A549 (cell line): Measurements from ENCODE around the gene ZNF256. TPM values are rescaled to one million over a fixed set of nuclear protein-coding genes. Genes with fewer than 3 reads are reported as not detected.
A peak's percentile ranks its signal among the peaks of the same experiment; 100 is the strongest.

Experiments used
- ATAC-seq, 2 experiments: fragments of 200-7000 bp in 1 of 2; fragments of >200 bp in 1 of 2; cut with Nextera tagmentation in 1 of 2; cut with Tn5 transposase in 1 of 2; 3 replicates each; pipeline versions ENCODE4 v1.8.0 to v1.9.1; 2018 to 2020; ENCODE audit warnings: mild to moderate bottlenecking in 1 of 2, moderate library complexity in 1 of 2
- CTCF ChIA-PET: fragments of 300-600 bp; sonication (Branson Sonifier 250); formaldehyde crosslinking; extraction: SDS; loops from one replicate; lab custom pipeline; 2021; ENCODE audit warnings: antibody characterized with exemption, inconsistent platforms; lab: Yijun Ruan, JAX
- POLR2A ChIA-PET: fragments of 350-600 bp; formaldehyde crosslinking; extraction: SDS; loops from one replicate; lab custom pipeline; 2021; ENCODE audit warnings: antibody characterized with exemption, inconsistent platforms; lab: Yijun Ruan, JAX
- DNase-seq, 2 experiments: peaks; one replicate each; pipeline versions ENCODE4 v3.0.0 to v3.0.0-alpha.2; 2011 to 2016; ENCODE audit warnings: low read depth in 1 of 2, low spot score in 1 of 2
- FAIRE-seq: peaks from 2 replicates; lab custom pipeline; 2011; peaks lifted over from hg19 to GRCh38; lab: Jason Lieb, UNC
- H3K27ac ChIP-seq, 2 experiments: fragments of >200 bp; sonication (Bioruptor Twin); formaldehyde crosslinking; 3 replicates each; pipeline ENCODE4 v1.5.1; 2016 to 2017
- H3K4me1 ChIP-seq: fragments of >200 bp; sonication (Bioruptor Twin); formaldehyde crosslinking; 3 replicates; pipeline ENCODE4 v1.6.1; 2016
- H3K4me2 ChIP-seq: fragments of >200 bp; sonication (Bioruptor Twin); formaldehyde crosslinking; 3 replicates; pipeline ENCODE4 v1.6.1; 2016
- H3K4me3 ChIP-seq: fragments of >200 bp; sonication (Bioruptor Twin); formaldehyde crosslinking; 3 replicates; pipeline ENCODE4 v1.5.1; 2016
- H3K9me3 ChIP-seq: fragments of >200 bp; sonication (Bioruptor Twin); formaldehyde crosslinking; 3 replicates; pipeline ENCODE4 v1.6.1; 2016
- BHLHE40 ChIP-seq: IDR thresholded peaks from 2 replicates; pipeline ENCODE4 v1.6.1; 2012; ENCODE audit warnings: low read depth, low read length, inconsistent platforms
- CHD2 ChIP-seq: fragments of 150-350 bp; IDR thresholded peaks from 2 replicates; pipeline ENCODE4 v1.6.1; 2014; ENCODE audit warnings: low read length; ENCODE audit not compliant: partially characterized antibody
- EP300 ChIP-seq, 2 experiments: fragments of >200 bp; sonication (Bioruptor Twin); formaldehyde crosslinking; IDR thresholded peaks; 2 replicates in 1 of 2; 3 replicates in 1 of 2; pipeline ENCODE4 v1.6.1; 2016 to 2017
- FOSB ChIP-seq: fragments of 250-450 bp; sonication (Bioruptor Pico); IDR thresholded peaks from 2 replicates; pipeline ENCODE4 v1.5.0; 2020; ENCODE audit warnings: mild to moderate bottlenecking, moderate library complexity
- FOSL2 ChIP-seq, 2 experiments: fragments of 450-650 bp in 1 of 2; fragments of >200 bp in 1 of 2; sonication (Bioruptor Twin) in 1 of 2; formaldehyde crosslinking; IDR thresholded peaks; 2 replicates each; pipeline versions ENCODE4 v1.5.0 to v1.6.1; 2016 to 2020; ENCODE audit warnings: mild to moderate bottlenecking in 1 of 2, moderate library complexity in 1 of 2
- FOXS1 ChIP-seq: fragments of 250-450 bp; sonication (Bioruptor Pico); IDR thresholded peaks from 2 replicates; pipeline ENCODE4 v1.5.0; 2020; ENCODE audit warnings: mild to moderate bottlenecking, moderate library complexity
- HDAC2 ChIP-seq: fragments of 200-600 bp; sonication (generic); IDR thresholded peaks from 2 replicates; pipeline ENCODE4 v1.6.1; 2016
- HEYL ChIP-seq: fragments of 250-450 bp; sonication (Bioruptor Pico); IDR thresholded peaks from 2 replicates; pipeline ENCODE4 v1.8.0; 2021; ENCODE audit warnings: mild to moderate bottlenecking, moderate library complexity
- JUN ChIP-seq, 2 experiments: fragments of >200 bp; sonication (Bioruptor Twin); formaldehyde crosslinking; IDR thresholded peaks; 2 replicates in 1 of 2; 3 replicates in 1 of 2; pipeline ENCODE4 v1.6.1; 2016 to 2017
- NFE2L2 ChIP-seq: fragments of 150-350 bp; conservative IDR thresholded peaks from 2 replicates; pipeline ENCODE4 v1.6.1; 2014; ENCODE audit warnings: low read length
- PHF8 ChIP-seq: fragments of 200-600 bp; sonication (generic); IDR thresholded peaks from 2 replicates; pipeline ENCODE4 v1.6.1; 2016; ENCODE audit warnings: low read depth, mild to moderate bottlenecking, antibody characterized with exemption, moderate library complexity, borderline replicate concordance
- RCOR1 ChIP-seq: fragments of 150-350 bp; IDR thresholded peaks from 2 replicates; pipeline ENCODE4 v1.6.1; 2014; ENCODE audit warnings: antibody characterized with exemption, low read length, low read depth
- SREBF2 ChIP-seq: fragments of 450-650 bp; IDR thresholded peaks from 2 replicates; pipeline ENCODE4 v1.6.1; 2014; ENCODE audit warnings: mild to moderate bottlenecking, moderate library complexity
- ZC3H11A ChIP-seq: fragments of 450-650 bp; IDR thresholded peaks from 2 replicates; pipeline ENCODE4 v1.6.1; 2014; ENCODE audit warnings: antibody characterized with exemption, mild to moderate bottlenecking
- WGBS: methylation state at CpG from one replicate; pipeline ENCODE4 v1.1.6; 2017; ENCODE audit errors: missing lambda C conversion rate; 5-methylcytosine and 5-hydroxymethylcytosine counted together
- polyA plus RNA-seq, 4 experiments: library from polyadenylated mRNA; depleted of rRNA in 3 of 4; stranded (reverse); fragments of >200 nt; fragmentation: RNase III in 1 of 4; extraction: RNeasy Plus Mini Kit Qiagen cat#74134 plus additional on column Dnase treatment in 1 of 4; gene quantifications; 2 replicates in 3 of 4; 3 replicates in 1 of 4; pipeline ENCODE4 v1.2.3, GENCODE V29; 2011 to 2017
- TF ChIP-seq, protein P1 (sequence below): fragments of 450-650 bp; IDR thresholded peaks from 2 replicates; pipeline ENCODE4 v1.6.1; 2014; ENCODE audit warnings: antibody characterized with exemption
- TF ChIP-seq, protein P2 (sequence below): IDR thresholded peaks from 2 replicates; pipeline ENCODE4 v1.6.1; 2012
- TF ChIP-seq, protein P3 (sequence below): IDR thresholded peaks from 2 replicates; pipeline ENCODE4 v1.6.1; 2012
- TF ChIP-seq, protein P4 (sequence below): fragments of 250-450 bp; sonication (Bioruptor Pico); IDR thresholded peaks from 2 replicates; pipeline ENCODE4 v1.5.0; 2021; ENCODE audit warnings: mild to moderate bottlenecking, moderate library complexity, borderline replicate concordance

Gene ZNF256
- polyA plus RNA-seq, 2 of the 4 experiments (the other 2 are of a cell fraction): 1.4 to 2.9 TPM

DNA sequence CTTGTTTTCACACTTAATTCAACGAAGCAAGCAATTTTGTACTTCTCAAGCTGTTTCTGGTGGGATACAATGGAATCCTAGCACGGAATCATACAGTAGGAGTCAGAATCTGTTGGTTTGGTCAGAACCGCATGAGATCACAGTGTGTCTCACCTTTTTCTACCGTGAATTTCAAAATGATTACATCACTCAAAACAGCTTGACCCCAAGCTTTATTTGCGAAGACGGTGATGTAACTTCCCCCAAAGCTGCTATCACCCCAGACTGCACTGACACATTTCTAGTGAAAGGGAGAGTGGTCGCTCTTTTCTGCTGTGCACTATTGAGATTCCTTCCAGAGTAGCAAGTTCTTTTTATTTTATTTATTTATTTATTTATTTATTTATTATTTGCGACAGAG, 17.3 kb upstream of the ZNF256 start:
- CTCF ChIA-PET: interaction anchor here (0.6 kb wide), 1 partner anchor 127 kb away, joined by 4 read pairs; no protein-coding TSS in a partner anchor
- Histone ChIP-seq H3K27ac (no peak overlapping the region), H3K9me3 (peaks cover 76% of the 10 kb centered on the region), H3K4me1 (no peaks in the 10 kb centered on the region), H3K4me2 (no peak overlapping the region)
- WGBS: 54% methylated on average over 8 of the region's 8 CpGs
- POLR2A ChIA-PET: no interaction called here
- no peak for DNase-seq
- no peak for FAIRE-seq
- ATAC-seq: no peak
- TF ChIP-seq, protein P1, sequence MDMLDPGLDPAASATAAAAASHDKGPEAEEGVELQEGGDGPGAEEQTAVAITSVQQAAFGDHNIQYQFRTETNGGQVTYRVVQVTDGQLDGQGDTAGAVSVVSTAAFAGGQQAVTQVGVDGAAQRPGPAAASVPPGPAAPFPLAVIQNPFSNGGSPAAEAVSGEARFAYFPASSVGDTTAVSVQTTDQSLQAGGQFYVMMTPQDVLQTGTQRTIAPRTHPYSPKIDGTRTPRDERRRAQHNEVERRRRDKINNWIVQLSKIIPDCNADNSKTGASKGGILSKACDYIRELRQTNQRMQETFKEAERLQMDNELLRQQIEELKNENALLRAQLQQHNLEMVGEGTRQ: no peak
- TF ChIP-seq SREBF2: no peak
- TF ChIP-seq ZC3H11A: peak; percentile 8; the same call in 1 of the 2 replicates
- no peak for TF ChIP-seq HEYL (CRISPR knock-in tag)
- TF ChIP-seq, all 56 proteins: peak for 1
- H3K4me3 ChIP-seq: no peak overlapping the region

DNA sequence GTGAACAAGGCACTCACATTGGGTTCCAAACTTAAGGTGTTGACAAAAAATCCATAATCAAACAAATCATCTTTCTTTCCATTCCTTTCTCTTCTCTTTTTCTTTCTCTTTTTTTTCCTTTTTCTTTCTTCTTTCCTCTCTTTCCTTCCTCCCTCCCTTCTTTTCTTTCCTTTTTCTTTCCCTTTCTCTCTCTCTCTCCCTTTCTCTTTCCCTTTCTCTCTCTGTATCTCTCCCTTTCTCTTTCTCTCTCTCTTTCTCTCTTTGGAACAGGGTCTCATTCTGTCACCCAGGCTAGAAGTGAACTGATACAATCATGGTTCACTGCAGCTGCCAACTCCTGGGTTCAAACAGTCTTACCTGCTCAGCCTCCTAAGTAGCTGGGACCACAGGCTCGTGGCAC, 14.3 kb upstream of the ZNF256 start:
- DNase-seq: no peak
- CTCF ChIA-PET: interaction anchor here (0.6 to 0.9 kb wide), 3 partner anchors 17 to 451 kb away, joined by 3 to 4 read pairs (median 3); partner anchors contain the start of gene ZNF211
- 0% methylated on average over 1 of the region's 1 CpG for WGBS
- H3K4me1 ChIP-seq: no peaks in the 10 kb centered on the region
- TF ChIP-seq FOSL2 (IDR thresholded peaks at IDR 0.05) (no peak), FOSL2 (CRISPR knock-in tag; IDR thresholded peaks at IDR 0.05) (no peak), FOSB (CRISPR knock-in tag) (no peak), EP300 (IDR thresholded peaks at IDR 0.05) (no peak), BHLHE40 (no peak), FOXS1 (no peak), NFE2L2 (no peak), SREBF2 (no peak), RCOR1 (no peak)
- TF ChIP-seq, protein P2, sequence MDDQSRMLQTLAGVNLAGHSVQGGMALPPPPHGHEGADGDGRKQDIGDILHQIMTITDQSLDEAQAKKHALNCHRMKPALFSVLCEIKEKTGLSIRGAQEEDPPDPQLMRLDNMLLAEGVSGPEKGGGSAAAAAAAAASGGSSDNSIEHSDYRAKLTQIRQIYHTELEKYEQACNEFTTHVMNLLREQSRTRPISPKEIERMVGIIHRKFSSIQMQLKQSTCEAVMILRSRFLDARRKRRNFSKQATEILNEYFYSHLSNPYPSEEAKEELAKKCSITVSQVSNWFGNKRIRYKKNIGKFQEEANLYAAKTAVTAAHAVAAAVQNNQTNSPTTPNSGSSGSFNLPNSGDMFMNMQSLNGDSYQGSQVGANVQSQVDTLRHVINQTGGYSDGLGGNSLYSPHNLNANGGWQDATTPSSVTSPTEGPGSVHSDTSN: no peak
- TF ChIP-seq, protein P3, sequence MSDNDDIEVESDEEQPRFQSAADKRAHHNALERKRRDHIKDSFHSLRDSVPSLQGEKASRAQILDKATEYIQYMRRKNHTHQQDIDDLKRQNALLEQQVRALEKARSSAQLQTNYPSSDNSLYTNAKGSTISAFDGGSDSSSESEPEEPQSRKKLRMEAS: no peak
- TF ChIP-seq, all 56 proteins: peak for 0
- ATAC-seq: no peak
- Histone ChIP-seq H3K27ac (no peak overlapping the region), H3K4me3 (no peak overlapping the region), H3K9me3 (peaks cover 78% of the 10 kb centered on the region), H3K4me2 (no peak overlapping the region)
- POLR2A ChIA-PET: no interaction called here
- no peak for FAIRE-seq

DNA sequence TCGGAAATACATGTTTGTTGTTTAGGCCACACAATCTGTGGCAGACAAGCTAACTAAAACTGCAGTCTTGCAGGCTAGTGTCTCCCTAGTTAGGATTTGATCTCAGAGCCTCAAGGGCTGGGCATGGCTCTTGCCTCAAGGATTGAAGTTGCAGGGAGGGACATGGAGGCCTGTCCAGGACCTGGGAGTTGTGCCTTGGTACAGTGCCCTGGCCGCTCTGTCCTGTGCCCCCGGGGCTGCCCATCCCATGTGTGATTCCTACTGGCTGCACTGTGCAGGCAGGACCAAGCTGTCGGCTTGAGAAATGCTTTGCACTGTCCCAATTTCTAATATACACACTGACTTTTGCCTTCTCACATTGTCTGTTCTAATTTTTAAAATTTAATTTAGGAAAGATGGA, 7.5 kb upstream of the ZNF256 start:
- 15% methylated on average over 4 of the region's 4 CpGs for whole genome bisulfite sequencing
- H3K4me1 ChIP-seq: no peaks in the 10 kb centered on the region
- no peak for ATAC-seq
- H3K4me3 ChIP-seq: no peak overlapping the region
- H3K4me2 ChIP-seq: no peak overlapping the region
- TF ChIP-seq FOSL2 (IDR thresholded peaks at IDR 0.05) (no peak), FOSL2 (CRISPR knock-in tag; IDR thresholded peaks at IDR 0.05) (no peak), HDAC2 (no peak), CHD2 (no peak), PHF8 (no peak), EP300 (IDR thresholded peaks at IDR 0.05) (no peak), JUN (IDR thresholded peaks at IDR 0.05) (no peak)
- TF ChIP-seq, protein P4, sequence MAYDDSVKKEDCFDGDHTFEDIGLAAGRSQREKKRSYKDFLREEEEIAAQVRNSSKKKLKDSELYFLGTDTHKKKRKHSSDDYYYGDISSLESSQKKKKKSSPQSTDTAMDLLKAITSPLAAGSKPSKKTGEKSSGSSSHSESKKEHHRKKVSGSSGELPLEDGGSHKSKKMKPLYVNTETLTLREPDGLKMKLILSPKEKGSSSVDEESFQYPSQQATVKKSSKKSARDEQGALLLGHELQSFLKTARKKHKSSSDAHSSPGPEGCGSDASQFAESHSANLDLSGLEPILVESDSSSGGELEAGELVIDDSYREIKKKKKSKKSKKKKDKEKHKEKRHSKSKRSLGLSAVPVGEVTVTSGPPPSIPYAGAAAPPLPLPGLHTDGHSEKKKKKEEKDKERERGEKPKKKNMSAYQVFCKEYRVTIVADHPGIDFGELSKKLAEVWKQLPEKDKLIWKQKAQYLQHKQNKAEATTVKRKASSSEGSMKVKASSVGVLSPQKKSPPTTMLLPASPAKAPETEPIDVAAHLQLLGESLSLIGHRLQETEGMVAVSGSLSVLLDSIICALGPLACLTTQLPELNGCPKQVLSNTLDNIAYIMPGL: no peak
- TF ChIP-seq, protein P1: no peak
- TF ChIP-seq, all 56 proteins: peak for 0
- CTCF ChIA-PET: no interaction called here
- POLR2A ChIA-PET: no interaction called here
- FAIRE-seq: no peak
- peaks cover 89% of the 10 kb centered on the region for H3K9me3 ChIP-seq
- no peak for DNase-seq
- H3K27ac ChIP-seq: no peak overlapping the region
